Tongue (tissue), 2 donors: Measurements from ENCODE around the gene PTPRH. TPM values are rescaled to one million over a fixed set of nuclear protein-coding genes. Genes with fewer than 3 reads are reported as not detected.

Source experiments
- DNase-seq: peaks from one replicate; pipeline ENCODE4 v3.0.0-alpha.2; 2015
- total RNA-seq: library from RNA; depleted of rRNA; stranded (reverse); fragments of >200 nt; gene quantifications from one replicate; pipeline ENCODE4 v1.2.3, GENCODE V29; 2014

Gene PTPRH
- total RNA-seq, 1 donor from 2014 or later: 3.9 TPM

DNA sequence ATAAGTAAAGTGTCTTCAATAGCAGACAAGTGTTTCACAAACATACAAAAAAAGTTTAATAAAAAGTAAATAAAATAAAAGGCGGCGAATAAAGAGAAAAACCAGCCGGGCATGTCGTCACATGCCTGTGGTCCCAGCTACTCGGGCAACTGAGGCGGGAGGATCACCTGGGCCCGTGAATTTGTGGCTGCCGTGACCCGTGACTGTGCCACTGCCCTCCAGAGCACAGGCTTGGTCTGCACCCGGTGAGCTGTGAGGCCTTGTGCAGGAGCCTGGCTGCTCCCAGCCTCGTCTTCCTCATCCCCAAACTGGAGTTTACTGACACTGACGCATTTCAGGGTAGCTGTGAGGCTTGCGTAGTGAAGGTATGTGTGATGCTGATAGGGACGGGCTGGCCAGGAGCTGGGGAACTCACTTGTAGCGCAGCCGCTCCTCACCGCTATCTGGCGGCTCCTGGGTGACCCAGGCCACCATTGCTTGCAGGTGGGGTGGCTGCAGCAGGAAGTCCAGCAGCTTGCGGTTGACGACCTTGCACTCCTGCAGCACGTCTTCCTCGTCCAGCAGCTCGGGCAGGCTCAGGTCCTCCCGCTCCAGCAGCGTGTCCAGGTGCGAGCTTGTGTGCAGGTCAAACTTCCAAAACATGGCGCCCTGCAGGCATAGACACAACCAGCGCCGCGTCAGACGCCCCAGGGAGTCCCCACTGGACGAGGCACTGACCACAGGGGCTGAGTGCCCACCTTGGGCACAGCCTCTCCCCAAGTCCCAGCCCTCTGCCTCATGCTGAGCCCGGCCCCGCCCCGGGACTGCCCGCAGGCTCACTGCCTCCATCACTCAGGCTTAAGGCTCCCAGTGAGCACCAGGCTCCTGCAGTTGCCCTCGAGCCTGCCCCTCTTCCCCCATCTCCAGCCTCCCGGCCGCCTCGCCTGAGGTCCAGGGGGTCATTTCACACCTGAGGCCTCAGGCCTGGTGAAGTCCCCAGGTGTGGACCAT lies 37.5 kb upstream of the PTPRH start:
- no peak for DNase-seq

DNA sequence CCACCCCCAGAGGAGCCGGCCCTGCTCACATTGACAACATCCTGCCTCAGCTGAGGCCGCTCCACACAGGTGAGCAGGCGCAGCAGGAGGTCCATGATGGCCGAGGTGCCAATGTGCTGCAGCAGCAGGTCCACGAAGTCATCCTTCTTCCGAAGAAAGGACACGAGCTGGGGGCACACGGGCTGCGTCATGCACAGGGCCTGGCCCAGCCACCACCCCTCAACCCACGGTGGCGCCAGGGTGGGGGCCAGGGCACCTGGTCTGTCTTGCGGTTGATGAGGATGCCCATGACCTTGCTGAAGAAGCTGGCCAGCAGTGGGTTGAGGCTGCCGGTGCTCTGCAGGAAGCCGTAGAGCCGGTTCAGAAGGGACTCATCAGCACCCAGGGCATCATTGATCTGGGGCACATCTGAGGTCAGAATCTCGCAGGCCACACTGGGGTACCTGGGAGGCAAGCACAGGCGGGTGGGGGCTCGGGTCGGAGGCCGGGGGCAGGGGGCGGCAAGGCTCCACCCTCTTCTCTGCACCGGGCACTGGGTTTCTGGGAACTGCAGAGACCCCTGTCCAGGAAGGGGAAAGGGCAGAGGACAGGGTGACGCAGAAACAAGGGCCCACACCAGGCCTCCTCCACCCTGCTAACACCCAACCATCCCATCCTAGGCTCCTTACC lies 36.1 kb upstream of the PTPRH start:
- DNase-seq: no peak

DNA sequence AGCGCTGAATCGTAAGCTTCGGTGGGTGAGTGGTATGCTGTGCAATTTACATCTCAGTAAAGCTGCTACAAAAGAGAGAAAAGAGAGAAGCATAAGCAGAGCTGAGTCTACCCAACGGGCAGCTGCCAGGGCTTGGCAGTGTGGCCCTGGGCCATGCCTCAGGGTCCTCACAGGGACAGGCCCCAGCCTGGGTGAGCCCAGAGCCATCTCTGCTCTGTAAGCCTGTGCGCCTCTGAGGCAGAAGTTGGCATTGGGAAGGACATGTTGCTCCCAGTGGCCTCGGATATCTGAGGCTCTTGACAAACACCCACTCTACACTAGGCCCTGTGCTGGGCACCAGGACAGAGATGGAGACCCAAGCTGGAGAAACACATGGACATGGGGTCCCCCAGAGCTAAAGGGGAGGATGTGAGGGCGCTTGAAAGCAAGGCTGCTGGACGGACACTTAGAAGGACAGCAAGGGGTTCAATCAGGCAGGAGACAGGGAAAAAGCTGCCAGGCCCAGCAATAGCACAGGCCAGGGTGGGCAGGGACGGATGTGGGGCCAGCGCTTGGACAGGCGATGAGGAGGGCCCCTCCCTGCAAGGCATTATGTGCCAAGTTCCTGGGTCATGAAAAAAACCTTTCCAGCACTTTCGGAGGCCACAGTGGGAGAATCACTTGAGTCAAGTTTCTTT lies 34.8 kb upstream of the PTPRH start:
- no peak for DNase-seq

DNA sequence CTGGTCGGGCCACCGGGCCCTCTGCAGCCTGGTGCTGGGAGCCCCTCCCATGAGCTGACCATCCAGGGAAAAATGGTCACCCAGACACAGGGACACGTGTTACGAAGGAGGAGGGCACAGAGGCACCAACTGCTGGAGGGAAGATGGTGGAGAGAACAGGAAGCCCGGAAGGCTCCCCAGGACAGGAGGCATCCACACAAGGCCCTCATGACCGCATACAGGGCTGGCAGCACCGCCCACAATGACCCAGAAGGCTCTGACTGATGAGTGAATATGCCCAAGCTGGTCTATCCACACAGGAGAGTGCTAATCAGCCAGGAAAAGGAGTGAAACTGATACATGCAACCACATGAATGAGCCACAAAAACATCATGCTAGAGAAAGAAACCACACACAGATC lies 33.2 kb upstream of the PTPRH start:
- DNase-seq: no peak

DNA sequence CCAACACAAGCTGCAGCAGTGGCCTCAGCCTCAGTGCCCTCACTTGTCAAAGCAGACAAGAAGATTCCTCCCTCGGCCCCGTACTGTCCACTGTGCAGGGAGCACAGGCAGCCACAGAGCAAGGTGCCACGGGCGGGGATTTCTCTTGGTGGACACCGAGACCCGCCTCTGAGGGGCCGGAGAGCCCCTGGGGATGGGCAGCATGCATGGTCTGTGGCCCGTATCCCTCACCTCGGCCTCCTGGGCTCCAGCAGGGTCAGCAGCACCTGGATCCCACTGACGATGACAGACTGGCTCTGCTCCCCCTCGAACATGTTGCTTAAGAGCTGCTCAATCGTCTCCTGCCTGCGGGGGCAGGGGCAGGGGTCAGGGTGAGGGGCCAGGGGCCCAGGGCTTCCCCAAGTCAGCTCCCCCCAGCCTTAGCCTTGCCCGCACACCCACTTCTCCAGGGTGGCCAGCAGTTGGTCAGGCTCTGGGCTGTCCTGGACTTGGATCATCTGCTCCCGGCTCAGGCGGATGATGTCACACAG lies 32.7 kb upstream of the PTPRH start:
- DNase-seq: no peak

DNA sequence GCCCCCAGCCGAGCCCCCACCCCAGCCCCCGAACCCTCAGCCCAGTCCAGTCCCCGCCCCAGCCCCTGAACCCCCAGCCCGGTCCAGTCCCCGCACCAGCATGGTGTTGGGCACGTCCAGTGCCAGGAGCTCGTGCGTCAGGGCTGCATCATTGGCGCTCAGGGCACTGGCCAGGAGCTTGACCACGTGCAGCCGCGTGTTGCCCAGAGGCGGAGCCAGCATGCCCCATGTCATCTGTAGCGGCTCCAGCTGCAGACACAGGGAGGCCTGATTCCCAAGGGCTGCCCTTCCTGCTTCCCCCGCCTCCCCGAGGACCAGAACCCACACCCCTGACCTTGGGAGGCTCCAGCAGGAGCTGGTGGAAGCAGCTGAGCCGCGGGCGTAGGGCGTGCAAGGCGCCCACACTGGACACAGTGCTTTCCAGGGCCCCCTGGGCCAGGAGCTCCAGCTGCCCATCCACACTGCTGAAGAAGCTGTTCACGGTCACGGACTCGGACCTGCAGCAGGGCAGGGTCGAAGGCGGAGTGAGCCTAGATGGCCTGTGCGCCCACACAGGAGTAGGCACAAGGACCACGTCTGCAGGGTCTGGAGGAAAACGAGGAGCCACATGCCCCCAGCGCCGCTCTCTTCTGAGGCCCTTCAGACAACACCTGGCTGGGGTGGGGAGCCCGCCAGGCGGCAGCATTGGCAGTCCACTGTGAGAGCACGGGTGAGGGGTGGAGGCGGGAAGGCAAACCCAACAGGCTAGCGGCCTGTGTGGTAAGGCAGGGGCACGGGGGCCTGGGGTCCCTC lies 32.0 kb upstream of the PTPRH start:
- no peak for DNase-seq

DNA sequence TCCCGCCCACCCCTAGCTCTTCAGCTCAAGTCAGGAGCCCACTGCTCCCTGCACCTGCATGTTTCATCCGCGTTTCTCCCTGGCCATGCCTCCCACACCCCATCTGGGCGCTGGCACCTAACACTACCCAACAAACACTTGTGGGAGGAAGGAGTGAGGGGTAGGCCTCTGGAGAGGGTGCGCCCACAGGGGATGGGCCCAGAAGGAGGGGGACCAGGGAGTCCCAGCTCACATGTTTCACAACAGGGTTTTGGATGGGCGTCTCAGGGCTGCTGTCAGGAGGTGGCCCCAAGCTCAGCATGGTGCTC lies 31.4 kb upstream of the PTPRH start:
- DNase-seq: no peak

DNA sequence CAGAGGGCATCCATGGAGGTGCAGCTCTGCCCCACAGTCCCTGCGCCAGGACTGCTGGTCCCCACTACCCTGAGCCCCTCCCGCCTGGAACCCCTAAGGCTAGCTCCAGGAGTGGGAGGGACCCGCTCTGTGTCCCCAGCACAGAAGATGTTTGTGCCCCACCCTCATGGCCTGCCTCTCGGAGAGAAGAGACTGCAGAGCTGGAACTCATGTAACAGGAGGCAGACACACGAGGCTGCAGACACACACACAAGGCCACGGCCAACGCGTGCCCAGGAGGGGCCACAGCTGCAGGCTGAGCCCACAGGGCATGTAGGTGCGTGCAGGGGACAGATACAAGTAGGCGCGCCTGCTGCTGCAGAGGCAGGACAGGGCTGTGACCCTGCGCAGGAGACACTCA lies 29.7 kb upstream of the PTPRH start:
- DNase-seq: no peak

DNA sequence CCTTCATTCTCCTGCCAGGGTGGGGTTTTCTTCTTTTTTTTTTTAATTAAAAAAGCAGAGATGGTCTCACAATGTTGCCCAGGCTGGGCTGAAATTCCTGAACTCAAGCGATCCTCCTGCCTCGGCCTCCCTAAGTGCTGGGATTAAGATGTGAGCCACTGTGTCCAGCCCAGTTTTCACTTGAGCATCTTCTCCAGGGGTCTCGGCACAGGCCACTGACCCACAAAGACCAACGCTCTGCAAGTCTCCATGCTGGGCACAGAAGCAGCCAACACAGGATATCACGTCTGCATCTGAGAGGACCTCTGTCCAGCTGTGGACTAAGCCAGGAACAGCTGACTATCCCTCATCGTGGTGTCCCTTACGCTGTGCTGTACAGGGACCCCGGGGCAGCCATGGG lies 28.7 kb upstream of the PTPRH start:
- no peak for DNase-seq

DNA sequence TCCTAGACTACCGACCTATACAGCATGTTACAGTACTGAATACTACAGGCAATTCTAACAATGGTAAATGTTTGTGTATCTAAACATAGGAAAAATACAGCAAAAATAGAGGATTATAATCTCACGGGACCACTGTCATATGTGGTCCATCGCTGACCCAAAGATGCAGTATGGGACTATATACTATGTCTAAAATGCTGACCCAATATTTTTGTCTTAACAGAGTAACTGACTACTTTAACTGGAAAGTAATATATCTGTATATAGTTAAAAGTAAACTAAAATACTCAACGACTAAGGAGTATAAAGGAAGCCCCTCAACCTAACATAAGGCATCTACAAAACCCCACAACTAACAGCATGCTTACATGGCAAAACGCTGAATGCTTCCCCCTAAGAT lies 23.7 kb upstream of the PTPRH start:
- no peak for DNase-seq

DNA sequence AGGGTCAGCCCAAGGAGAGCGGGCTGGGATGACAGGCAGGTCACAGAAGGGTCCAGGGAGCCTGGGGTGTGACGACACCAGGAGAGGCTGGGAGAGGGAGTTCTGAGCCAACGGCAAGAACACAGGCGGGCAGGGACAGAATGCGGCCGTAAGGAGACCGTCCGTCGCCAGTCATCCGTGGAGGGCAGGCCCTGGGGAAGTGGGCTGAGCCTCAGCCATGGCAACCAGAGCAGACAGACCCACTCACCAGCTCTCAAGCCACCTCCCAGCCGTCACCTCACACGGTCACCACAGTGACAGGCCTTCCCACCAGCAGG lies 22.9 kb upstream of the PTPRH start:
- no peak for DNase-seq

DNA sequence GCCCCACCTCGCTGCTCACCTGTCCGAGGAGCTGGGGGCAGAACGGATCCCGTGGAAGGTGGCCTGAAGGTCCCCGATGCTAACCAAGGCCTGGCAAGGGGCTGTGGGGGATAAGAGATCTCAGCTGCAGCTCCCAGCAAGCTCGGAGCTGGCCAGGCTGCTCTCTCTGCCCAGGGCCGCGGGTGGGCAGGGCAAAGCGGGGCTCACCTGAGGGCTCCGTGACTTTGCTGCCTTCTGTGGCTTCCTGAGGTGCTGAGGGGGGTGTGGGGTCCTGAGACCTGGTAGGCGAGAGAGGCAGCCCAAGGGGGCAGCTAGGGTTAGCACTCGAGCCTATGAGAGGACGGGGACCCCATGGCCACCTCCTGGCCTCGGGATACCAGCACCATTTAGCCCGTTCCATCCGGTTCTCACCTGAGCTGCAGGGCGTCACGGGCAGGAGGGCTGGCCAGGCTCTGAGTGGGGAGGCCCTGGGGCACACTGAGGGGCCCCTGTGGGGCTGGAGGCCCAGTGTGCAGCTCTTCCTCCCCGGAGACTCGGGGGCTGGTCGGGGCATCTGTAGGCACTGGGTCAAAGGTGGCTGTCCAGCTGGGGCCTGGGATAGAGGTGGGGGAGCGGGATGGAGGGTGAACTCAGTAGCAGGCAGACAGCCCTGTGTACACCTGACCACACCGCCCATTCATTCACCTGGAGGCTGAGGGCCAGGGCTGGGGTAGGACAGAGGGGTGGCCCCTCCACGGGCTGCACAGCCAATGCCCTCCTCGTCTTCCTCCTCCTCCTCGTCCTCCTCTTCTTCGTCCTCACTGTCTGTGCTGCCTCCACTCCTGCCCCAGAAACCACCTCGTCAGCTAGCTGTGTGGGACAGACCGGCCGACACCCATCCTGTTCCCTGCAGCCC lies 22.3 kb upstream of the PTPRH start:
- DNase-seq: no peak

DNA sequence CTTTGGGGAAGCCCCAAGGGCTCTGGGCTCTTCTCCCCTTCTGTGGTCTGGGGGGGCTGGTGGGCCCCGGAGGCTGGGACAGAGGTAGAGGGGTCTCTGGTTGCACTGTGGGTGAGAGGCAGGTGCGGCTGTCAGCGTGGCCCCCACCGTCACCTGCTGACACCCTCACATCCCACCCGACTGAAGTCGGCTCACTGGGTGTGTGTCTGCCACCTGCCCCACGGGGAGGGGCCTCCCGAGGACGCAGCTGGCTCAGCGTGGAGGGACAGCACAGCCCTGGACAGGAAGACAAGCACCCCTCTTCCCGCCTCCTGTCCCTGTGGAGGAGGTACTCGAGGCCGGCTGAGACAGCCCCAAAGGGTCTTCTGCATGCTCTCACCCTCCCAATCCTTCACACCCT lies 21.5 kb upstream of the PTPRH start:
- DNase-seq: no peak

DNA sequence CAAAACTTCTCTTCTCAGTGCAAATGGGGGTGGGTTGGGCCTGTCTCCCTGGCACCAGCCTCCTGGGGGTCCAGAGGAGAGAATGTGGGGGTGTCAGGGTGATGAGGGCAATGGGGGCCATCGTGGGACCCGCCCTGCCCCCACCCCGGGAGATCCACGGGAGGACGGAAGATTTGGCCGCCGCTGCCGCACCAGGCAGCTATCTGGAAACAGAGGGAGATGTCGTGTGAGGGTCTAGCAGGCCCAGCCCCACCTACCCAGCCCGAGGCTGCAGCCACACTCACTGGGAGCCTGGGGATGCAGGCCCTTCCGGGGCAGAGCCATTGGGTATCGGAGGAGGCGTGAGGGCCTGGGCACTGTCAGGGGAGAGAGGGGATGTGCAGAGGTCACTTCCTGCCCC lies 21.0 kb upstream of the PTPRH start:
- DNase-seq: no peak

DNA sequence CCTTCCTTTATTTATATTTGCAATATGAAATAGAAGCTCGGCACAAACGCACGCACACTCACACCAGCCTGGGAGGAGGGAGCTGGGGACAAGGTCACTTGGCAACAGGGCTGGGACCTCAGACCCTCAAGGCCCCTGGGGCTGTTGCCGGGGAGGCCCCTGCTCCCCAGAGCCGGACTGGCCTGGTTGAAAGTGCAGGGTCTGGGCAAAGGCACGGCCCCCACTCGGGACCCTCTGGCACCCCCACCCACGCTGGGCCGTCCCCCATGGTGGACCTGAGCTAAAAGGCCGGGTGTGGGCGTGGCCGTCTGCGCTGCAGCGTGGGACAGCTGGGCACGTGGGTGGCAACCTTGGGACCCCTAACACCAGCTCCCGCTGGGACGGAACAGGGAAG lies 20.5 kb upstream of the PTPRH start:
- DNase-seq: no peak

DNA sequence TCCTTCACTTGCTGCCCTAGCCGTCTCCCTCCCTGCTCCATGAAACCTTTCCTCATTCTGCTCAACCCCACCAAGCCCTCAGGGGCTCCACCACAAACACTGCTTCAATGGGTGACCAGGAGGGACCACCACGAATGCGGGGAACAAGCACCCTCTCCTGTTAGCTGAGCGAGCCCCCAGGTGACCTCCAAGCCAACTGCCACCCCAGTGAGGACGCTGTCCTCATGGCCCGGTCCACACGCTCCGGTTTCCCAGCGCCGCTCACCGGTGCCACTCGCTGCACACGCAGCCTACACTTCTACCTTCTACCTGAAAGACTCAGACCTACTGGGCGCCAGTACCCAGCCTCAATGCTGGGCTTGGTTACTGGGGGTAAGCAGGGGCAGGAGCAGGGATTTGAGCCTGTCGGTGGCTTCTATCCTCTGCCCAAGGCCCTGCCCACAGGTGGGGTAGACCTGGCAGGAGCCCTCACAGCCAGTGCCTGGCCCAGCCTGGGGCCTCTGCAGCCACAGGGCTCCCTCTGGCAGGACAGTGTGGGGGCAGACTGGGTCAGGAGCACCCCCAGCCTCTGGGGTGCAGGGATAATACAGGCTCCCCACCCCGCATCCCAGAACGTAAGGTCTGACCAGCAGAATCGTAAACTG lies 20.0 kb upstream of the PTPRH start:
- DNase-seq: no peak

DNA sequence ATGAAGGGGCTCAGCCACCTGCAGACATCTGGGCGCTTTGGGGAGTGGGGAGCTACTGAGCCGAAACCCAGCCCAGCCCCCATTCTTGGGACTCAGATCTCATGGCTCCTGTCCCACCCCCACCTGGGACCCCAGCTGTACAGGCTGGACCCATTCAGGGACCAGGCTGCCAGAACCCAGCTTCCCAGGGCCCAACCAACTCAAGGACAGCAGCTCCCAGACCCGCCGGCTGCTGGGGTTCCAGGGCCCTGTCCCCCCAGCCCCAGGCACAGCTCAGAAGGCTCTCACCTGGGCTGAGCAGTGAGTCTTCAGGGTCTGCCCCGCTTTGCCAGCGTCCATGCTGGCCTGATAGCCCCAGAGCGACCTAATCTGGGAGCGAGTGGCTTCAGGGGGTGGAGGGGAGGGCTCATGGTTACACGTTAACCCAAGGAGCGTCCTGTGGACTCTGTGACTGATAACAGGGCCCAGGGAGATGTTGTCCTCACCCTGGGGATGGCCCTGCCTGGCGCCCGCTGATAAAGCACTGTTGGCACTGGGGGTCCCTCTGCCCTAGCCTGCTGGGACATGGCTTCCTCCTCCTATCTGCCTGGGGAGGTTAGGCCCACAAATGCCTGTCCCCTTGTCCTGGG lies 19.2 kb upstream of the PTPRH start, which contains the start of gene TMEM86B:
TSS of gene TMEM86B (minus strand) at position 361 of the 629 bp plus-strand sequence. CDS start at position 339, 22 bp downstream.
- DNase-seq: peak; percentile 17

DNA sequence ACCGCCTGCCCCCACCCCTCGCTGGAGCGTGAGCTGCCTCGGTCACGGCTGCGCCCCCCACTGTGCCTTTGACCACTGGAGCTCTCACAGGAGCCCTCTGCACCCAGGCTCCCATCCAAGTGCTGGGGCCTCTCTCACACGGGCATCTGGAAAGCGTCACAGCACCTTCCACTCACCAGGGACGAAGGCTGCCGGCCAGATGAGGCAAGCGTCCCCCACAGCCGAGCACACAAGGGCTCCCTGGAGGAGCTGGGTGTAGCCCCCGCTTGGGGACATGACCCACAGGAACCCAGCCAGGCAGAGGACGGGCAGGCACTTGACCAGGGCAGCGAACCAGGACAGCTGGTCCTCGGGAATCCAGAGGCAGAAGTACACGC lies 18.7 kb upstream of the PTPRH start:
- DNase-seq: no peak

DNA sequence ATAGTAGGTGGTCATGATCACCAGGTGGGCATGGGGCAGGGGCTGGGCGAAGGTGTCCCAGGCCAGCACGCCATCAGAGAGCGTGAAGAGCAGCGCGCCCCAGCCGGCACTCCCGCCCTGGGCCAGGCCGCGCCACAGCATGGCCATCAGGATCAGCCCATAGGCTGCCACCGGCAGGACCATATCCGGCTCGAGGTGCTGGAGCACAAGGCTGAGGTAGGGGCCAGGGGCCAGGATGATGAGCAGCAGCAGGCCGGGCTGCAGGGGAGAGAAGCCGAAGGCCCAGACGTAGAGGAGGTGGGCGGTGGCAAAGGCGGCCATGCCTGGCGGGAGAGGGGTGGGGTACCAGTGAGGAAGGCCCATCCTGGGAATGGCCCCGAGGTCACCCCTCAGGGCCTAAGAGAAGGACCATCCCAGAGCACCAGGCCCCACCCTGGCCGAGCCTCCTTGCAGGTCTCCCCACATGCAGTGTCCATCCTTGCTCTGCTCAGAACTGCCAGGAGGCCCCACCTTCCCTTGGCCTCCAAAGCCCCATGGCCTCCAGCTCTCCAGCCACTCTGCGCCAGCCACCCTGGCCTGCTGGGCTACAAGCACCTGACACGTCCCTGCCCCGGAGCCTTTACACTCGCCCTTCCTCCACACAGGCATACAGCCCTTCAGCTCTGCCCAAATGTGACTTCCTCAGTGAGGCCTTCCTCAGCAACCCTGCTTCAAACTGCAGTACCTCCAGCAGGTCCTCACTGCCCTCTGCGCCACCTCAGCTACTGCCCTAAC lies 18.1 kb upstream of the PTPRH start:
- no peak for DNase-seq
